T1000 (cell line): ENCODE results near the gene DRG2.
A peak's percentile ranks its signal among the peaks of the same experiment; 100 is the strongest.

ENCODE experiments used
- DNase-seq: peaks from one replicate; lab custom pipeline; 2025; ENCODE audit warnings: mixed read lengths; lab: John Stamatoyannopoulos, UW

DRG2 gene, protein sequence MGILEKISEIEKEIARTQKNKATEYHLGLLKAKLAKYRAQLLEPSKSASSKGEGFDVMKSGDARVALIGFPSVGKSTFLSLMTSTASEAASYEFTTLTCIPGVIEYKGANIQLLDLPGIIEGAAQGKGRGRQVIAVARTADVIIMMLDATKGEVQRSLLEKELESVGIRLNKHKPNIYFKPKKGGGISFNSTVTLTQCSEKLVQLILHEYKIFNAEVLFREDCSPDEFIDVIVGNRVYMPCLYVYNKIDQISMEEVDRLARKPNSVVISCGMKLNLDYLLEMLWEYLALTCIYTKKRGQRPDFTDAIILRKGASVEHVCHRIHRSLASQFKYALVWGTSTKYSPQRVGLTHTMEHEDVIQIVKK

DNA sequence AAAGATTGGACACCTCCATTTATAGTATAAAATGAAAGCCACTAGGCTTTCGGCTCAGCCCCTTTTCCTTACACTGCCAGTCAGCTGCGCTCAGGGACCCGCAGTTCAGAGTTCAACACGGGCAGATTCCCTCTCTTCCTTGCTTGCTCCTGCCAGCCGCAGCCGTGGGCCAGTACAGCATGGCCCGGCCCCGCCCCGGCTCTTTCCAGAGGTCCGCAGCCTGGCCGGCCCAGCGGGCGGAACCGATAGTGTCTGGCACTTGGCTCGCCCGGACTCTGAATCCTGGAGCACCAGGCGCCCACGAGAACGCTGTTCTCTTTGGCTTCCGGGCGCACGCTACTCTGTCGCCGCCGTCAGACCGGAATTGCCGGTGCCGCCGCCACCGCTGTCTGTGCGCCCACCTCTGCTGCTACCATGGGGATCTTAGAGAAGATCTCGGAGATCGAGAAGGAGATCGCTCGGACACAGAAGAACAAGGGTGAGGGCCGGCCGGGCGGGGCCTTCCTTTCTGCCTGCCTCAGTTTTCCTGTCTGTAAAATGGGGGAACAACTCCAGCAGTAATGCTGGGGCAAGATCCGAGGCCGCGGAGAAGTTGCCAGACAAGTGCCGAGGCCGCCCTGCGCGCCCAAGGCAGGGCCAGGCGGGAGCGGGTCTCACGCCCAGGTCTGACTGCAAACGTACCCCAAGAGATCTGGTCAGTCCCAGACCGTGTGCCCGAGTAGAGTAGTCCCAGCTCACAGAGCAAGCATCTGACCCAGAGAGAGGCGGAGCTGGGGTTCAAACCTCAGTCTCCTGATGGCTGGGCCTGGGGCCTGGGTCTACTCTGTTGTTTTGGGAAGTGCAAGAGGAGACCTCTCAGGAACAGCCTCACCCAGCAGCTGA, at the start of gene DRG2:
TSS of gene DRG2 (plus strand) at position 339 of the 882 bp plus-strand sequence. CDS start at position 415, 76 bp downstream.
- DNase-seq: peak; percentile 86

DNA sequence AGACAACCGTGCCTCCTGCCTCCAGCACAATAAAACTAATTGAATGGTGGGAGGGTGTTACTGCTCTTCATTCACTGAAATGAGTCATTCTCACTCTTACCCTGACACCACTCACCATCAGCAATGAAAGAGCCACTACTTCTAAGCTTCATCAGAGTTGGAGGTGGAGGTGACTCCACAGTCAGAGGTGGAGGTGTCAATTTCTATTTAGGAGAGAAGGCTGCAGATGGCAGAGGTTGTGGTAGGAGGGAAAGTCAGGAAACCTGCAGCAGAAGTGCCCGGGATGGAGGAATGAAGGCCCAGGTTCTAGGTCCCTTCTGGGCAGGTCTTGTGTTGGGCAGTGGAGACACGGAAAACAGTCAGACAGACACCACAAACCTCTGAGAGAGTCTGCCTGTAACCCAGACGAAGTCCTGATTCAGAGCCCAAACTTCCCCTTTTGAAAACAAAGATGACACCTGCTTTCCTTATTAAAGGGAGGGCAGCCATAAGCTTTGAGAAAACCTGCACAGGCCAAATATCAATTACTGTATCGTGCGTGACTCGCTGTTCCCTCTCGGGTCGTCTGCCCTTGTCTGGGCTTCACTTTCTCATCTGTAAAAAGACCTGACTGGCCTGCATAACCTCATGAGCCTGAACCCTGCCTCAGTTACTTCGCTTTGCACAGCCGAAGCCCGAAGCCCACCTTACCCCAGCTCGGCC, 49.4 kb upstream of the DRG2 start:
- DNase-seq: no peak

DNA sequence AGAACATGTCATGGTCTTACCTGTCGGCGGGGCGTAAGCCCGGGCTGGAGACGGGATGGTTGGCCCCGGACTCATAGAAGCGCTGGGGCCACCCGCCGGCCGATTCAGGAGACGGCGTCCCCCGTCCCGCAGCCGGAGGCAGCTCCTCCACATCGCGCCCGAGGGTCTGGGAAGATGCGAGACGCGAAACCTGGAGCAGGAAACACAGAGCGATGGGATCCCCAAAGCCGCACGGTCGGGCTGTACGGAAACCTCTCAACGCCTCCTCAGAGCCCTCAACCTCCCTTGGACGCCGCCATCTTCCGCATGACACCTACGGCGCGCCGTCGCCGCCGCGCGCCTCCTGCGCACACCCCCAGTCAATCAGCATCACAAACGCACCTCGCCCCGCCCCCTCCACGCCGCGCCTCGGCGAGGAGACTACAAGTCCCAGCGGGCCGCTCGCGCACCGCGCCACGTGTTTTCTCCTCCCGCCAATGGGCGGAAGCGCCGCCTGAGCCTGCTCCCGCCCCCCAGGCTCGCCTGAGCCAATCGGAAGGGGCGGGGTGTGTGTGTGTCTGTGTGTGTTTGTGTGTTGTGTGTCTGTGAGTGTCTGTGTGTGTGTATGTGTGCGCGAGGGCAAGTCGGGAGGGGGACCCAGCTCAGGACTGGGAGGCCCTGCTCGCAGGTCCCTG, 48.8 kb upstream of the DRG2 start, which contains the start of the genes ATPAF2 and GID4:
TSS of gene ATPAF2 (minus strand) at position 308 of the 674 bp plus-strand sequence. CDS start at position 153, 155 bp downstream.
TSS of gene GID4 (plus strand) at position 548 of the 674 bp plus-strand sequence. CDS start at position 605, 57 bp downstream.
- DNase-seq: peak; percentile 98

DNA sequence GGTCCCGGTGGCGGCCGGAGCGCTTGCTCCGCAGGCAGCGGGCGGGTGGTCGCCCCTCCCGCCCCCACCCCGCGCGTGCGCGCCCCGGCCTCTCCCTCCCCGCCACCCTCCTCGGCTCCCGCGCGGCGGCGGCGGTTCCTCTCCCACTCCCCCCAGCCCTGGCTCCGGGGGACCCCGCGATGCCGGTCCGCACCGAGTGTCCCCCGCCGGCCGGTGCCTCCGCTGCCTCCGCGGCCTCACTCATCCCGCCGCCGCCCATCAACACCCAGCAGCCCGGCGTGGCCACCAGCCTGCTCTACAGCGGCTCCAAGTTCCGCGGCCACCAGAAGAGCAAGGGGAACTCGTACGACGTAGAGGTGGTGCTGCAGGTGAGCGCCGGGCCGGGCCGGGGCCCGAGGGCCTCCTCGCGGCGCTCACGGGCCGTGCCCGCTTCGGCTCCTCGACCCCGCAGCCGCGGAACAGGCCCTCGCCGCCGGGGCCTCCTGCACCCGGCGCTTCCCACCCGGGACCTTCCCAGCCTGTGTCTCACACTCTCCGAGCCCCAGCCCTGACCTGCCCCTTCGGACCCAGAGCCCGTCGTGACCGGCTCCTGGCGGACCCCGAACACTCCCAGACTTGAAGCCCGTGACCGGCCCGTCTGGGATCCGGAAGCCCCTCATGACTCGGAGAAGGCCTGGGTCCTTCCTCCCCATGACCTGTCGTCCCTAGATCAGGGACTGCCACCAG, 48.0 kb upstream of the DRG2 start:
- no peak for DNase-seq

DNA sequence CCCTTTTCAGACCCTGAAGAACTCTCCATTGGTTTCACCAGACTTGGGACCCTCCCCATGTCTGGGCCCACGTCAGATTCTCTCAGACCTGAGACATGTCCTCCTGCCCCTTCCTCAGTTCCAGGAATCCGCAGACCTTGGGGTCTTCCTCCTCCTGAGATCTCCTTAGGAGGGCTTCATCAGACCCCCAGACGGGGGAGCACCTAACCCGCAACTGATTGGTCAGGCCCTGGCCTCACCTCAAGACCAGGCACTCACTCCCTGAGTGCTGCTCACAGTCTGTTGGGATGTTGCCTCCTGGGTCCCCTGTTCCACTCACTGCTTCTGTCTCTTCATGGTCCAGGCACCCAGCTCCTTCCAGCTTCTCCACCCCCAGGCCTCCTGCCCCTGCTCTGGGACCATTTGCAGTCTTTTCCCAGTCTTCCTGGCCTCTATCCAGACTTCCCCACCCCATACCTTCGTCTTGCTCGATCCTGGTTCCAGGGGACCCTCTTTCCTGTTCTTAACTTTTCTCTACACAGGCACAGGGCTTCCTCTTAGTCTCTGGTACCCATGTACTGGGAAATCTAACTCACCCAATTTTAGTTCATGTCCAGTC, 47.4 kb upstream of the DRG2 start:
- DNase-seq: no peak

DNA sequence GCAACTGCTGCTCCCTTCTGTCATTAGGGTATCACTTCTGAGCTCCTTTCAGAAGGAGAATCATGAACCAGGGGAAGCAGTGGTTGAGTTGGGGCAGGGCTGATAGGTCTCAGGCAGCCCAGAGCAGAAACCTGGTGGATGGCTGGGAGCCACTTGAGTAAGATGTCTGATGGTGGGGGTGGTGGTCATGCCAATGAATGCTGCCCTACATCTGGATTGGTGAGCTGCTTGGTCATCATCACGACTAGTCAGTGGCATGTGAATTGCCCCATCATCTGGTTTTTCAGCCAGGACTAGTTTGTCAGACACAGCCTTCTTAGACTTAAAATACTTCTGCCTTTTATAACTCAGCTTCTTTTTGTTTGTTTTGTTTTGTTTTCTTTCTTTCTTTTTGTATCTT, 46.0 kb upstream of the DRG2 start:
- DNase-seq: no peak

DNA sequence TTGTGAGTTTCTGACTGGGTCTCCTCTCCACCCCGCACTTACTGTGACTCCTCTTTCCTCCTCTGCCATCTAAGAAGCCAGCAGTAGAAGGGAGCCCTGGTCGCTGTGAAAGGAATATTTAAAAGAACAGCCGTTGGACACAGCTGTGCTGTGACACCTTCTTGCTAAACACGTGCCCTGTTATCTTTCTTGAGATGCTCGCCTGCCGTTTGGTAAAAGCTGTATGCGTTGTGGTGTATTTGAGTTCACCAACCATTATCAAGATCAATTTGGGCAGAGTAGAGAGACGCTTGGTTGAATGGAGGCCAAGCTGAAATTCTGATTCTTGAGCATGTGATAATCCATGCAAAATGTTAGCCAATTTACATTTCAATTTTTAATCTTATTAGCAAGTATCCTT, 44.8 kb upstream of the DRG2 start:
- DNase-seq: no peak

DNA sequence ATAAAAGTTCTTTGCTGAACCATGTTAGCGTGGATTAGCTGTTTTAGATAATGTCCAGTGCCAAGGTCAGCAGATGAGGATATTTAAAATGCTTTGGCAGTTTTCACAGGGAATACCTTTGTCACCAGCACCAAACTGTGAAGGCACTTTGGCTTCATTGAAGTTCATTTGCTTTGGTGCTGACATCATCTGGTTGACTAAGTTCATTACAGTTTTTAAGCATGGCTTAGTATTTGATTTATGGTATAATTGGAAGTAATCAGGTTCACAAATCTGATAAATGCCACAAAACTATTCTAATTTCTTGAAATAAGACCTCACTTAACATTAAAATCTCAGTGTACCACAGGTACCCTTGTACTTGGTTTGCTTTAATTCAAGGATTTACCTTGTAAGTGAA, 44.3 kb upstream of the DRG2 start:
- no peak for DNase-seq

DNA sequence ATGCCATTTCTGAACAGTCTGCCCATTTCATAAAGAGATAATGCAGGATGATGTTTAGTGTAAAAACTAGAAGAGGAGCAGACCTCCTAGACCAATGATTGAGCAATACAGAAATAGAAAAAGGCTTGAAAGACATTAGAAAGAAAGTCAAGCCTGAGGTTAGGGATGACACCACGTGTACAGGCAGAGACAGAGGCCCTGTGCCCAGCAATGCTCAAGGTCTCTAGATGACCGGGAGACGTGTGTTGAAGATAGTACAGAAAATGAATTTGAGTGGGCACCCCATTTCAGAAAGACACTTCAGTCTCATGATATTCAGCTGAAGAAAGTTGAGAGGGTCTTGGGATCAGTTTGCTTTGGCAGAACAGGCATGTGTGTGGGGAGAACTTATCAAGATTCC, 43.1 kb upstream of the DRG2 start:
- no peak for DNase-seq

DNA sequence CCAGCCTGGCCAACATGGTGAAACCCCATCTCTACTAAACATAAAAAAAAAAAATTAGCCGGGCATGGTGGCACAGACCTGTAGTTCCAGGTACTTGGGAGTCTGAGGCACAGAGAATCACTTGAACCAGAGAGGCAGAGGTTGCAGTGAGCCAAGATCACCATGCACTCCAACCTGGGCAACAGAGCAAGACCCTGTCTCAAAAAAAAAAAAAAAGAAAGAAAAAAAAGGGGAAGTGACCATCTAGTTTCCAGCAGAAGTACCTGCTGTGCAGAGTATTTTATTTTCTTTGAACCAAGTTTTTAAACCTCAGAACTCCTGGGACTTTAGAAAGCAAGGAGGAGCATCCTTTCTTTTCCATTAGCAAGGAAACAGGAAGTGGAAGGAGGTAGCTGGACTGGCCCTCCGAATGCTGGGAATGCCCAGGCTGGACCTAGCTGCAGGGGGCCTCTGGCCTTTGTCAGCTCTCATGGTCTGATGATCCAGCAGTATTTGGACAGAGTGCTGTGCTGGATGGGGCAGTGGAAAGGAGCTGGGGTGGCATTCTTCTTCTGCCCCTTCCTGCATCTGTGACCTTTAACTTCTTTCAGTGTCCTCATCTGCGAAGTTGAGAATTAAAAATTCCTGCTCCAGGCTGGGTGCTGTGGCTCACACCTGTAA, 41.9 kb upstream of the DRG2 start:
- DNase-seq: no peak

DNA sequence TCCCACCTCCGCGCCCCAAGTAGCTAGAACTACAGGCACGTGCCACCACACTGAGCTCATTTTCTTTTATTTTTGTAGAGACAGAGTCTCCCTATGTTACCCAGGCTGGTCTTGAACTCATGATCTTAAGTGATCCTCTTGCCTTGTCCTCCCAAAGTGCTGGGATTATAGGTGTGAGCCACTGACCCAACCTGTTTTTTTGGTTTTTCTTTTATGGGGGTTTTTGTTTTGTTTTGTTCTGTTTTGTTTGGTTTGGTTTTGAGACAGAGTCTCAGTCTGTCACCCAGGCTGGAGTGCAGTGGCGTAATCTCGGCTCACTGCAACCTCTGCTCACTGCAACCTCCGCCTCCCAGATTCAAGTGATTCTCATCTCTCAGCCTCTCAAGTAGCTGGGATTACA, 32.2 kb upstream of the DRG2 start:
- no peak for DNase-seq

DNA sequence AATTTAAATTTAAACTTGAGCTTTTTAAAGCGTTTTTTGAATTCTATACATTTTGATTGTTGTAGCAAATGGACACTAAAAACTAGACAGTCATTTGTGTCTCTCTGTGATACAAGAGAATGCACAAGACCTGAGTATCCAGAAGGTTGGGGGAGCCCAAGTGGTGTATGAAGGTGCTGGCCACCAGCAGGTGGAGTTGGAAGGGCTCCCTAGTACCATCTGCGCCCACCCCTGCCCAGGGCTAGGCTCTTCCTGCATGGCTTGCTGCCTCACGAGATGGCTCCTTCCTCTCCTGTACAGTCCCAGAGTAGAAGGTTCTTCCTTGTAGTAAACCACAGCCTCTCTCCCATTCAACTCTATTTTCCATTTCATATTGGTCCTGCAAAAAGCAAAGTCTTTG, 31.5 kb upstream of the DRG2 start:
- DNase-seq: no peak

DNA sequence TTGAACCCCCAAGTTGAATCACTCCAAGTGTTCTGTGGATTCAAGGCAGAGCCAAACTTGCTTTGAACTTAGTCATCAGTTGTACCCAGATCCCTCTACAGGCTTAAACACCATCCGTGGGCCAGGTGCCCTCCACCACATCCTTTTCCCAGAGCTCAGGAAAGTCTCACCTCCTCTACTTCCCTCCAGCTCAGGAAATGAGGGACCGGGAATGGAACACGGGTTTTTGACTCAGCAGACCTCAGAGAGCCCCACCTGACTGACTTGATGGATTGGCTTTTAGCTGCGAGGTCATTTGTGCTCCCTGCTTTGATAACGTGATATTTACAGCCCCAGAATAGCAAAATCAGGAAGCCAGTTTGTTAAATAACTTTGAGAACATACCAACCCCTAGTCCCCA, 28.5 kb upstream of the DRG2 start:
- DNase-seq: no peak

DNA sequence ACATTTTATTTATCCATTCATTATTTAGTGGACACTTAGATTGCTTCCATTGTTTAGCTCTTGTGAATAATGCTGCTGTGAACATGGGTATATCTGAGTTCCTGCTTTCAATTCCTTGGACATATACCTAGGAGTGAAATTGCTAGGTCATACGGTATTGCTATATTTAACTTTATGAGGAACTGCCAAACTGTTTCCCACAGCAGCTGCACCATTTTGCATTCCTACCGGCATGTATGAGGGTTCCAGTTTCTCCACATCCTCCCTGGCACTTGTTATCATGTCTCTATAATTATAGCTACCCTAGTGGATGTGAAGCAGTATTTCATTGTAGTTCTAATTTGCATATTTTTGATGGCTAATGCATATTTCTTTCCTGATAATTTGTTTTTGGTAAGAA, 23.7 kb upstream of the DRG2 start:
- DNase-seq: no peak

DNA sequence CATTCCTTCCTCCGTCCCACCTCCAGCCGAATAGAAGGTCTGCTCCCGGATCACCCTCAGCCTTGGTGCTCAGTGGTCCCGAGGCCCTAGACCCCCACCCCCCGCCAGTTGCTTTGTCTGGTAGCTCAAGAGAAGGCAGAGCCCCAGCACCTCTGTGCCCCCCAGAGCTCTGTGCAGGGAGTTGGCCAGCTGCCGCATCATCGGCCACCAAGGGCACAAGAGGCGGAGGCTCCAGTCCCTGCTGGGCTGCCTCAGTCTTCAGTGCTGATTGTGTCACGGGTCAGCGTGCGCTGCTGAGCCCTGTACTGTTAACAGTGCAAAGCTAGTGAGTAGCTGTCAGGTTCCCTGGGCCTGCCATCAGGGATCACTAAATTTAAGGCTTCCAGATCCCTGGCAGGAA, 22.2 kb upstream of the DRG2 start:
- no peak for DNase-seq

DNA sequence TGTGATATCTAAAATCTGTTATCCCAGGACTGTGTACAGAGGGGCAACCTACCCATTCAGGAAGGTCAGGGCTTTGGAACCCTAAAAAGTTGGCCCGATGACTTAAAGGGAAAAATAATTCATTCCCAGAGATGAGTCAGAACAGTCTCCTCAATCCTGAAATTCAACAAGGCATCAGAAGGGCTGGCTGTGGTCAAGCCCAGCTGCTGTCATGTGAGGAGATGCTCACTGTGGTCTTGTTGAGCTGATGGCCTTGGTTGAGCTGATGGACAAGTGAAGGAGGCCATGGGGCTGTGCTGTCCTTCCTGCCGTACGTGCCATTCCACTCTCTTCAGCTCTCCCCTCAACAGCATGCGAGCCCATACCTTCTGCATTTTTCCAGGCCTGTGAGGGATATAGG, 20.9 kb upstream of the DRG2 start:
- DNase-seq: no peak

DNA sequence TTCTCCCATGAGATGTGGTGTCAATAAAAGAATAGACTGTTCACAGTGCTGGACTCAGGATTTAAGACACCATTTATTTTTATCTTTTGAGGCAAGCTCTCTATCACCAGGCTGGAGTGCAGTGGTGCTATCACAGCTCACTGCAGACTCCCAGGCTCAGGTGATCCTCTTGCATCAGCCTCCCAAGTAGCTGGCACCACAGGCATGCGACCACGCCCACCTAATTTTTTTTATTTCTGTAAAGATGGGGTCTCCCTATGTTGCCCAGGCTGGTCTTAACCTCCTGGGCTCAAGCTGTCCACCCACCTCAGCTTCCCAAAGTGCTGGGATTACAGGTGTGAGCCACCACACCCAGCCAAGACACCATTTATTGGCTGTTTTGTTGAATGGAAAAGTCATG, 18.6 kb upstream of the DRG2 start:
- no peak for DNase-seq

DNA sequence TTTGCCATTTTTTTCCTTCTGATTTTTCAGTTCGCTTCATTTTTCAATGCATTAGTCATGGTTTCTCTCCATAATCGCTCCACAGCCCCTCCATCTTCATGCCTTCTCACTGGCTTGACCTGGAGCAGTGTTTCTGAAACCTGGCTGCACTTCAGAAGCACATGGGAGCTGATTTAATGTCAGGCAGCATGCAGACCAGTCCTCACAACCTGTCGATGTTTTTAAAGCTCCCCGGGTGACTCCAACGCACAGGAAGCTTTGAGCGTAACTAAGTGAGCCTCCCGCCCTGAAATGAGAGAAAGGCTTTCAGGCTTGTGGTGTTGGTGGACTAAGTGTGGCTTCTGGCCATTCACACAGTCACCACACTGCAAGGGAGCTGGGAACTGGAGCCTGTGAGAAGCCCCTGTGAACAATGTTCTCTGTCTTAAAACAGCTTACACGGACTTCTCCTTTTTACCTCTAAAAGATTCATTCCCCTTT, 16.8 kb upstream of the DRG2 start:
- no peak for DNase-seq

DNA sequence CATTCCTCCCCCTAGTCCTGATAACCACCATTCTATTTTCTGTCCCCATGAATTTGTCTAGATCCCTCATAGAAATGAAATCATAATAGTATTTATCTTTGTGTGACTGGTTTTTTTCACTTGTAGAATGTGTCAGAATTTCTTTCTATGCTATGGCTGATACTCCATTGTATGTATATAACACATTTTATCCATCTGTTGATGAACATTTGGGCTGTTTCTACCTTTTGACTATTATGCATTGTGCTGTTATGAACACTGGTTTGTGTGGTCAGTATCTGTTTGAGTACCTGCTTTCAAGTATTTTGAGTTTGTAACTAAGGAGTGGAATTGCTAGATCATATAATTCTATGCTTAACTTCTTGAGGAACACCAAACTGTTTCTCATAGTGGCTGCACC, 16.0 kb upstream of the DRG2 start:
- no peak for DNase-seq
